ENCODE data around the gene RALGAPA1.

GRCh38 chr14:35822501-35822900 is 13.4 kb upstream of the RALGAPA1 start:
- TF ChIP-seq POLR2AphosphoS5 (IDR thresholded peaks at IDR 0.05; ENCODE audit: low read depth, low read length) (no peak), POLR2A (IDR thresholded peaks at IDR 0.05; ENCODE audit: low read depth, low read length) (no peak)

Data from GM12892 (cell line).